Astrocyte (in vitro differentiated cells and primary cell): Measurements from ENCODE around the gene ZNF716. TPM values are rescaled to one million over a fixed set of nuclear protein-coding genes. Genes with fewer than 3 reads are reported as not detected.

ENCODE experiments used
- DNase-seq: peaks from one replicate; pipeline ENCODE4 v3.0.0-alpha.2; 2010; ENCODE audit warnings: low read depth
- FAIRE-seq: peaks from 2 replicates; lab custom pipeline; 2011; peaks lifted over from hg19 to GRCh38; lab: Jason Lieb, UNC
- H2AFZ ChIP-seq: 2 replicates; pipeline ENCODE4 v1.6.0; 2012; ENCODE audit warnings: low read depth, low read length, inconsistent platforms
- H3K27ac ChIP-seq: 2 replicates; pipeline ENCODE4 v1.5.1; 2011; ENCODE audit warnings: low read depth, low read length, inconsistent platforms
- H3K27me3 ChIP-seq: 2 replicates; pipeline ENCODE4 v1.6.0; 2011; ENCODE audit warnings: low read length, inconsistent platforms; ENCODE audit not compliant: insufficient read depth
- H3K36me3 ChIP-seq: 2 replicates; pipeline ENCODE4 v1.5.1; 2011; ENCODE audit warnings: low read length, inconsistent platforms; ENCODE audit not compliant: insufficient read depth
- H3K4me1 ChIP-seq: 2 replicates; pipeline ENCODE4 v1.5.1; 2011; ENCODE audit warnings: low read length, inconsistent platforms; ENCODE audit not compliant: insufficient read depth
- H3K4me2 ChIP-seq: 2 replicates; pipeline ENCODE4 v1.6.0; 2012; ENCODE audit warnings: low read length, inconsistent platforms
- H3K4me3 ChIP-seq: 2 replicates; pipeline ENCODE4 v1.5.1; 2011; ENCODE audit warnings: low read depth, mild to moderate bottlenecking, low read length, inconsistent platforms; ENCODE audit not compliant: insufficient read depth
- H3K79me2 ChIP-seq: 2 replicates; pipeline ENCODE4 v1.6.0; 2012; ENCODE audit warnings: mild to moderate bottlenecking, low read length, inconsistent platforms; ENCODE audit not compliant: insufficient read depth
- H3K9ac ChIP-seq: 2 replicates; pipeline ENCODE4 v1.6.0; 2012; ENCODE audit warnings: mild to moderate bottlenecking, low read length, inconsistent platforms
- H3K9me3 ChIP-seq: 2 replicates; pipeline ENCODE4 v1.5.1; 2012; ENCODE audit warnings: low read depth, mild to moderate bottlenecking, low read length, inconsistent platforms; ENCODE audit not compliant: insufficient read depth
- H4K20me1 ChIP-seq: 2 replicates; pipeline ENCODE4 v1.6.0; 2012; ENCODE audit warnings: low read length, inconsistent platforms; ENCODE audit not compliant: insufficient read depth
- H3K27ac Mint-ChIP-seq: one replicate; pipeline ENCODE4 v1.8.0; 2021; ENCODE audit warnings: mild to moderate bottlenecking, mixed read lengths; ENCODE audit not compliant: unreplicated experiment
- H3K27me3 Mint-ChIP-seq: one replicate; pipeline ENCODE4 v1.8.0; 2021; ENCODE audit warnings: low read depth, mixed read lengths; ENCODE audit not compliant: unreplicated experiment
- H3K36me3 Mint-ChIP-seq: one replicate; pipeline ENCODE4 v1.8.0; 2021; ENCODE audit warnings: low read depth, mixed read lengths; ENCODE audit not compliant: unreplicated experiment
- H3K4me1 Mint-ChIP-seq: one replicate; pipeline ENCODE4 v1.8.0; 2021; ENCODE audit warnings: low read depth, mixed read lengths; ENCODE audit not compliant: unreplicated experiment
- H3K4me3 Mint-ChIP-seq: one replicate; pipeline ENCODE4 v1.8.0; 2021; ENCODE audit warnings: mild to moderate bottlenecking, moderate library complexity, mixed read lengths; ENCODE audit not compliant: unreplicated experiment
- H3K9me3 Mint-ChIP-seq: one replicate; pipeline ENCODE4 v1.8.0; 2021; ENCODE audit warnings: mild to moderate bottlenecking, mixed read lengths; ENCODE audit not compliant: unreplicated experiment
- EZH2 ChIP-seq: IDR thresholded peaks from 2 replicates; pipeline ENCODE4 v1.6.1; 2012; ENCODE audit warnings: mild to moderate bottlenecking, low read length, inconsistent platforms; ENCODE audit not compliant: insufficient read depth
- total RNA-seq: library from RNA; stranded (reverse); gene quantifications from 2 replicates; pipeline ENCODE4 v1.2.1, GENCODE V29; 2021
- TF ChIP-seq, protein P1 (sequence below): IDR thresholded peaks from 2 replicates; pipeline ENCODE4 v1.5.1; 2011; ENCODE audit warnings: low read depth, mild to moderate bottlenecking, inconsistent platforms, low read length, moderate library complexity; ENCODE audit not compliant: insufficient read depth

Gene ZNF716
- total RNA-seq, 1 donor from 2014 or later, result not detected

DNA sequence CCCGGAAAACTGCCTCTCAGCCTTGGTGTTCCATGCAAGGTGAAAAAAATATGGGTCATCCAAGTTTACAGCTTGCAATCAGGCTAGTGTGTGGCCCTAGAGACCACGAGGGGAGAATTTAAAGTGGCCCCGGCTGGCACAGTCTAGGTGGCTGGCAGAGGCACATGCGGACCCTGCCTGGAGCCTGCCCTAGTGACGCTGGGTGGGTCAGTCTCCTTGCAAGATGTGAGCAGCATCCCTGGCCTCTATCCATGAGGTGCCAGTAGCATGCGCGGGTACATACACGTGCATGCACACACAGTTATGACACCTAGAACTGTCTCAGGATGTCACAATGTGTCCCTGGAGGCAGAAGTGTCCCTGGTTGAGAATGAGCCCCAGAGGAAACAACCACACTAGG is 22.4 kb upstream of the ZNF716 start:
- Histone ChIP-seq H3K9ac (no peak overlapping the region), H4K20me1 (no peaks in the 10 kb centered on the region), H3K4me3 (no peak overlapping the region), H3K36me3 (no peaks in the 10 kb centered on the region), H3K9me3 (peaks cover 19% of the 10 kb centered on the region), H2AFZ (no peak overlapping the region), H3K4me2 (no peak overlapping the region), H3K79me2 (no peaks in the 10 kb centered on the region), H3K4me1 (no peaks in the 10 kb centered on the region), H3K27ac (no peak overlapping the region), H3K27me3 (no peaks in the 10 kb centered on the region)
- TF ChIP-seq, protein P1, sequence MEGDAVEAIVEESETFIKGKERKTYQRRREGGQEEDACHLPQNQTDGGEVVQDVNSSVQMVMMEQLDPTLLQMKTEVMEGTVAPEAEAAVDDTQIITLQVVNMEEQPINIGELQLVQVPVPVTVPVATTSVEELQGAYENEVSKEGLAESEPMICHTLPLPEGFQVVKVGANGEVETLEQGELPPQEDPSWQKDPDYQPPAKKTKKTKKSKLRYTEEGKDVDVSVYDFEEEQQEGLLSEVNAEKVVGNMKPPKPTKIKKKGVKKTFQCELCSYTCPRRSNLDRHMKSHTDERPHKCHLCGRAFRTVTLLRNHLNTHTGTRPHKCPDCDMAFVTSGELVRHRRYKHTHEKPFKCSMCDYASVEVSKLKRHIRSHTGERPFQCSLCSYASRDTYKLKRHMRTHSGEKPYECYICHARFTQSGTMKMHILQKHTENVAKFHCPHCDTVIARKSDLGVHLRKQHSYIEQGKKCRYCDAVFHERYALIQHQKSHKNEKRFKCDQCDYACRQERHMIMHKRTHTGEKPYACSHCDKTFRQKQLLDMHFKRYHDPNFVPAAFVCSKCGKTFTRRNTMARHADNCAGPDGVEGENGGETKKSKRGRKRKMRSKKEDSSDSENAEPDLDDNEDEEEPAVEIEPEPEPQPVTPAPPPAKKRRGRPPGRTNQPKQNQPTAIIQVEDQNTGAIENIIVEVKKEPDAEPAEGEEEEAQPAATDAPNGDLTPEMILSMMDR, result no peak
- TF ChIP-seq EZH2, result no peak
- no peaks in the 10 kb centered on the region for H3K4me1 Mint-ChIP-seq
- H3K27me3 Mint-ChIP-seq, result no peaks in the 10 kb centered on the region
- no peaks in the 10 kb centered on the region for H3K36me3 Mint-ChIP-seq
- FAIRE-seq, result no peak
- no peak overlapping the region for H3K27ac Mint-ChIP-seq
- H3K4me3 Mint-ChIP-seq, result no peak overlapping the region
- peaks cover 12% of the 10 kb centered on the region for H3K9me3 Mint-ChIP-seq
- no peak for DNase-seq

DNA sequence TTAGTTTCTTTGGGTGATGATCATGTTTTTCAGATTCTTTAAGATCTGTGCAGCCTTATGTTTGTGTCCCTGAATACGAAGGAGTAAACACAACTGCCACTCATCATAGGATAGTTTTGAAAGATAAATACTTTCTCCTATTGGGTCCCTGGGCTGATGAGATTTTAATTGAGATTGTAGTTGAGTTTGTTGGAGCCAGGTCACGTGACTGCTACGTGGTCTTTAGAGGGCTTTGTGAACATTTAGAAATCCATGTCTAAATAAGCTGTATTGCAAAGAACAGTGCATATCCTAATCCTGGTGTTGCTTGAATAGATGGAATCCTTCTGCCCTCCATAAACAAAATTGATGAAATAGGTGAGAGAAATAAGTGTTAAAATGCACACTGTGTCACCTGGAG is 17.4 kb upstream of the ZNF716 start:
- no peak overlapping the region for H3K4me3 Mint-ChIP-seq

DNA sequence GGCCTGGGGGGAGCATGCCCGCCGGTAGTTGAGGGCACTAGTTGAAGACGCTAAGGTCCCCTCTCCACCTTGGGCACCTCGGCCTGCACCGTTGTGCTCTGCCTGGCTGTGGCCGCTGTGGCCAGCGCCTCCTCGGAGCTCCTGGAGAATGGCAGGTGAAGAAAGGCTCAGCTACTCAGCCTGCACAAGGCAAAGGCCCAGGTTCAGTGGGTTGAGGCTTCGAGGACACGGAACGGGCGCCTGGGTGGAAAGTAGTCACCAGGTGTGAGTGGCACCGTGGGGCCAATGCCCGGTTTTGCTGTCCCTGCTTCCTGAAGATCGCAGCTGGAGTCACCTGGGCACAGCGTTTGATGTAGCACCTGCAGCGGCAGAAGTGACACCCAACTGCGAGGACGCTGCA is 12.4 kb upstream of the ZNF716 start:
- Histone ChIP-seq H3K27me3 (no peaks in the 10 kb centered on the region), H3K79me2 (no peaks in the 10 kb centered on the region), H3K4me3 (no peak overlapping the region), H4K20me1 (no peaks in the 10 kb centered on the region), H3K9me3 (peaks cover 15% of the 10 kb centered on the region), H3K4me1 (no peaks in the 10 kb centered on the region), H2AFZ (no peak overlapping the region), H3K27ac (no peak overlapping the region), H3K4me2 (no peak overlapping the region), H3K9ac (no peak overlapping the region), H3K36me3 (no peaks in the 10 kb centered on the region)
- no peak overlapping the region for H3K4me3 Mint-ChIP-seq
- H3K27me3 Mint-ChIP-seq, result no peaks in the 10 kb centered on the region
- no peak overlapping the region for H3K27ac Mint-ChIP-seq
- no peak for TF ChIP-seq EZH2
- TF ChIP-seq, protein P1, result no peak
- H3K9me3 Mint-ChIP-seq, result peaks cover 12% of the 10 kb centered on the region
- FAIRE-seq (no peak), DNase-seq (no peak)
- H3K4me1 Mint-ChIP-seq, result no peaks in the 10 kb centered on the region
- H3K36me3 Mint-ChIP-seq, result no peaks in the 10 kb centered on the region

More for the DNA sequence above, 17.4 kb upstream of the ZNF716 start:
- H3K36me3 Mint-ChIP-seq, result no peaks in the 10 kb centered on the region
- no peak overlapping the region for H3K4me2 ChIP-seq
- peaks cover 12% of the 10 kb centered on the region for H3K9me3 Mint-ChIP-seq
- no peaks in the 10 kb centered on the region for H3K36me3 ChIP-seq
- no peak overlapping the region for H3K27ac ChIP-seq
- no peak overlapping the region for H3K4me3 ChIP-seq
- no peaks in the 10 kb centered on the region for H4K20me1 ChIP-seq
- H2AFZ ChIP-seq, result no peak overlapping the region
- no peaks in the 10 kb centered on the region for H3K27me3 ChIP-seq
- peaks cover 4% of the 10 kb centered on the region for H3K9me3 ChIP-seq
- DNase-seq (no peak), FAIRE-seq (no peak)
- no peaks in the 10 kb centered on the region for H3K4me1 Mint-ChIP-seq
- no peaks in the 10 kb centered on the region for H3K27me3 Mint-ChIP-seq
- no peak overlapping the region for H3K9ac ChIP-seq
- no peaks in the 10 kb centered on the region for H3K4me1 ChIP-seq
- TF ChIP-seq EZH2, result no peak
- TF ChIP-seq, protein P1, result no peak
- no peaks in the 10 kb centered on the region for H3K79me2 ChIP-seq
- no peak overlapping the region for H3K27ac Mint-ChIP-seq
